Femur (tissue), 1 donor: Measurements from ENCODE around the gene PRSS12.
A peak's percentile ranks its signal among the peaks of the same experiment; 100 is the strongest.
"Not testable (repeated sequence)": the region's sequence is repeated elsewhere in the genome, so short reads cannot be mapped to it uniquely, and the experiment has no call there.

Experiments used
- DNase-seq: peaks from one replicate; pipeline ENCODE4 v3.0.0-alpha.2; 2017

The PRSS12 gene

GRCh38 chr4:118352843-118353533, at the start of gene PRSS12:
Gene PRSS12 (minus strand): TSS chr4:118353003. CDS start chr4:118352720, 283 bp downstream.
- DNase-seq: peak; percentile 63

GRCh38 chr4:118400356-118400755, 47.6 kb upstream of the PRSS12 start:
- no peak for DNase-seq

GRCh38 chr4:118399883-118400282, 47.1 kb upstream of the PRSS12 start:
- not testable (repeated sequence) for DNase-seq

GRCh38 chr4:118398226-118399090, 45.7 kb upstream of the PRSS12 start:
- DNase-seq: no peak

GRCh38 chr4:118397623-118397979, 44.8 kb upstream of the PRSS12 start:
- no peak for DNase-seq

GRCh38 chr4:118396881-118397622, 44.2 kb upstream of the PRSS12 start:
- no peak for DNase-seq

- no peak for DNase-seq
Observed at GRCh38 chr4:118395057-118395644, 42.3 kb upstream of the PRSS12 start.

GRCh38 chr4:118392509-118392908, 39.7 kb upstream of the PRSS12 start:
- DNase-seq: not testable (repeated sequence)

- DNase-seq: no peak
Observed at GRCh38 chr4:118390121-118390520, 37.3 kb upstream of the PRSS12 start.

- no peak for DNase-seq
Observed at GRCh38 chr4:118389721-118390120, 36.9 kb upstream of the PRSS12 start.

- DNase-seq: no peak
Observed at GRCh38 chr4:118388606-118389005, 35.8 kb upstream of the PRSS12 start.

- DNase-seq: no peak
Observed at GRCh38 chr4:118381902-118382301, 29.1 kb upstream of the PRSS12 start.

- DNase-seq: no peak
Observed at GRCh38 chr4:118373614-118374255, 20.9 kb upstream of the PRSS12 start.

GRCh38 chr4:118372251-118372650, 19.4 kb upstream of the PRSS12 start:
- DNase-seq: no peak

- DNase-seq: no peak
Observed at GRCh38 chr4:118369231-118369630, 16.4 kb upstream of the PRSS12 start.

- DNase-seq: no peak
Observed at GRCh38 chr4:118367872-118368271, 15.1 kb upstream of the PRSS12 start.

GRCh38 chr4:118367361-118367760, 14.6 kb upstream of the PRSS12 start:
- no peak for DNase-seq

- DNase-seq: no peak
Observed at GRCh38 chr4:118363166-118363565, 10.4 kb upstream of the PRSS12 start.

GRCh38 chr4:118361192-118361591, 8.4 kb upstream of the PRSS12 start:
- DNase-seq: no peak

- no peak for DNase-seq
Observed at GRCh38 chr4:118360106-118360505, 7.3 kb upstream of the PRSS12 start.

- DNase-seq: no peak
Observed at GRCh38 chr4:118357601-118358000, 4.8 kb upstream of the PRSS12 start.

GRCh38 chr4:118356731-118357130, 3.9 kb upstream of the PRSS12 start:
- DNase-seq: no peak

GRCh38 chr4:118356111-118356510, 3.3 kb upstream of the PRSS12 start:
- DNase-seq: no peak
